ENCODE measurements around the gene KLHL29. TPM values are rescaled to one million over a fixed set of nuclear protein-coding genes. Genes with fewer than 3 reads are reported as not detected.

Gene KLHL29
- total RNA-seq, 2 experiments from 2014 or later = 0.23 to 0.66 TPM

DNA sequence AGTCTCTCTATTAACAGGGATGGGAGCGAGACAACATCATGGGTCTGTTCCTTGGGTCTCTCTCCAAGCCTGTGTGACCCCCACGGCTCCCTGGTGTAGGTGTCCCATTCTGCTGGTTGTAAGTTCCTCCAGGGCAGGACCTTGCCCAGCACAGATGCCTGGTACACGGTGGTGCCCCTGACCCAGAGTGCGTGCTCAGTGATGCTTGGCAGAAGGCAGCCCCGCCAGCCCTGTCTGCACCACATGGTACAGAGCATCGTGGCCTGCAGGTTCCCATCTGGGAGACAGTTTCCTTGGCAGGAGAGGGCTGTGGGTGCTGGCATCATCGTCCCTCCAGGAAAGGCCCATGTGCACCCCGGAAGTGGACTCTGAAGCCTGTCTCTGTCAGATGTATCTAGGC lies 249.0 kb downstream of the KLHL29 start:
- CTCF ChIA-PET (ENCODE audit: unreplicated experiment) = no interaction called here
- no peak overlapping the region for H3K4me3 ChIP-seq (ENCODE audit: low read depth, low read length, poor library complexity, severe bottlenecking)
- no peaks in the 10 kb centered on the region for H3K36me3 ChIP-seq (ENCODE audit: insufficient read depth, low read length)
- intact Hi-C loops (cut with micrococcal nuclease; ENCODE audit: unreplicated experiment) = no loop called here
- no peaks in the 10 kb centered on the region for H3K9me3 ChIP-seq (ENCODE audit: low read length)
- no peak overlapping the region for H3K4me2 ChIP-seq (ENCODE audit: low read length)
- no peaks in the 10 kb centered on the region for H4K20me1 ChIP-seq (ENCODE audit: insufficient read depth, low read length)
- POLR2A ChIA-PET = interaction anchor here (0.6 kb wide), 1 partner anchor 427 kb away, joined by 3 read pairs; no protein-coding TSS in a partner anchor
- H3K79me2 ChIP-seq (ENCODE audit: insufficient read depth, low read depth, low read length) = no peaks in the 10 kb centered on the region
- no peak overlapping the region for H3K27ac ChIP-seq (ENCODE audit: low read depth, low read length, poor library complexity, severe bottlenecking)
- TF ChIP-seq EZH2phosphoT487 (IDR thresholded peaks at IDR 0.05; ENCODE audit: borderline replicate concordance, low read depth, low read length) = no peak
- TF ChIP-seq, protein P1, sequence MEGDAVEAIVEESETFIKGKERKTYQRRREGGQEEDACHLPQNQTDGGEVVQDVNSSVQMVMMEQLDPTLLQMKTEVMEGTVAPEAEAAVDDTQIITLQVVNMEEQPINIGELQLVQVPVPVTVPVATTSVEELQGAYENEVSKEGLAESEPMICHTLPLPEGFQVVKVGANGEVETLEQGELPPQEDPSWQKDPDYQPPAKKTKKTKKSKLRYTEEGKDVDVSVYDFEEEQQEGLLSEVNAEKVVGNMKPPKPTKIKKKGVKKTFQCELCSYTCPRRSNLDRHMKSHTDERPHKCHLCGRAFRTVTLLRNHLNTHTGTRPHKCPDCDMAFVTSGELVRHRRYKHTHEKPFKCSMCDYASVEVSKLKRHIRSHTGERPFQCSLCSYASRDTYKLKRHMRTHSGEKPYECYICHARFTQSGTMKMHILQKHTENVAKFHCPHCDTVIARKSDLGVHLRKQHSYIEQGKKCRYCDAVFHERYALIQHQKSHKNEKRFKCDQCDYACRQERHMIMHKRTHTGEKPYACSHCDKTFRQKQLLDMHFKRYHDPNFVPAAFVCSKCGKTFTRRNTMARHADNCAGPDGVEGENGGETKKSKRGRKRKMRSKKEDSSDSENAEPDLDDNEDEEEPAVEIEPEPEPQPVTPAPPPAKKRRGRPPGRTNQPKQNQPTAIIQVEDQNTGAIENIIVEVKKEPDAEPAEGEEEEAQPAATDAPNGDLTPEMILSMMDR (conservative IDR thresholded peaks at IDR 0.05; ENCODE audit: low read length) = no peak
- H2AFZ ChIP-seq (ENCODE audit: low read length) = no peak overlapping the region
- DNase-seq (ENCODE audit: low spot score) = no peak
- H3K4me1 ChIP-seq (ENCODE audit: insufficient read depth, low read length, poor library complexity, severe bottlenecking) = no peaks in the 10 kb centered on the region
- H3K9me2 ChIP-seq (ENCODE audit: insufficient read depth, low read length) = no peaks in the 10 kb centered on the region
- BruUV-seq (replicated peaks) = no TSS peak

GRCh38 chr2:23635442-23636340 lies 250.7 kb downstream of the KLHL29 start:
- Histone ChIP-seq H4K20me1 (ENCODE audit: insufficient read depth, low read length) (no peaks in the 10 kb centered on the region), H2AFZ (ENCODE audit: low read length) (no peak overlapping the region), H3K9me3 (ENCODE audit: low read length) (no peaks in the 10 kb centered on the region), H3K36me3 (ENCODE audit: insufficient read depth, low read length) (no peaks in the 10 kb centered on the region), H3K4me2 (ENCODE audit: low read length) (no peak overlapping the region), H3K79me2 (ENCODE audit: insufficient read depth, low read depth, low read length) (no peaks in the 10 kb centered on the region), H3K4me1 (ENCODE audit: insufficient read depth, low read length, poor library complexity, severe bottlenecking) (no peaks in the 10 kb centered on the region), H3K27ac (ENCODE audit: low read depth, low read length, poor library complexity, severe bottlenecking) (no peak overlapping the region), H3K4me3 (ENCODE audit: low read depth, low read length, poor library complexity, severe bottlenecking) (no peak overlapping the region), H3K9me2 (ENCODE audit: insufficient read depth, low read length) (no peaks in the 10 kb centered on the region)
- ChIA-PET CTCF (ENCODE audit: unreplicated experiment) (interaction anchor here (1.7 kb wide), 1 partner anchor 12 kb away, joined by 4 read pairs; no protein-coding TSS in a partner anchor), POLR2A (no interaction called here)
- BruUV-seq (replicated peaks) = no TSS peak
- intact Hi-C loops (cut with micrococcal nuclease; ENCODE audit: unreplicated experiment) = no loop called here
- DNase-seq (ENCODE audit: low spot score) = no peak
- TF ChIP-seq, protein P1 (conservative IDR thresholded peaks at IDR 0.05; ENCODE audit: low read length) = no peak
- TF ChIP-seq EZH2phosphoT487 (IDR thresholded peaks at IDR 0.05; ENCODE audit: borderline replicate concordance, low read depth, low read length) = no peak

GRCh38 chr2:23636426-23636825 lies 251.4 kb downstream of the KLHL29 start:
- H3K4me1 ChIP-seq (ENCODE audit: insufficient read depth, low read length, poor library complexity, severe bottlenecking) = no peaks in the 10 kb centered on the region
- CTCF ChIA-PET (ENCODE audit: unreplicated experiment) = interaction anchor here (1.7 kb wide), 1 partner anchor 13 kb away, joined by 4 read pairs; no protein-coding TSS in a partner anchor
- H3K79me2 ChIP-seq (ENCODE audit: insufficient read depth, low read depth, low read length) = no peaks in the 10 kb centered on the region
- H2AFZ ChIP-seq (ENCODE audit: low read length) = no peak overlapping the region
- no peaks in the 10 kb centered on the region for H4K20me1 ChIP-seq (ENCODE audit: insufficient read depth, low read length)
- H3K27ac ChIP-seq (ENCODE audit: low read depth, low read length, poor library complexity, severe bottlenecking) = no peak overlapping the region
- no peak overlapping the region for H3K4me3 ChIP-seq (ENCODE audit: low read depth, low read length, poor library complexity, severe bottlenecking)
- intact Hi-C loops (cut with micrococcal nuclease; ENCODE audit: unreplicated experiment) = no loop called here
- TF ChIP-seq, protein P1 (conservative IDR thresholded peaks at IDR 0.05; ENCODE audit: low read length) = peak; percentile 28; the same call in 1 of the 2 replicates
- TF ChIP-seq EZH2phosphoT487 (IDR thresholded peaks at IDR 0.05; ENCODE audit: borderline replicate concordance, low read depth, low read length) = no peak
- DNase-seq (ENCODE audit: low spot score) = no peak
- no peaks in the 10 kb centered on the region for H3K9me2 ChIP-seq (ENCODE audit: insufficient read depth, low read length)
- no TSS peak for BruUV-seq (replicated peaks)
- no peaks in the 10 kb centered on the region for H3K9me3 ChIP-seq (ENCODE audit: low read length)
- H3K36me3 ChIP-seq (ENCODE audit: insufficient read depth, low read length) = no peaks in the 10 kb centered on the region
- H3K4me2 ChIP-seq (ENCODE audit: low read length) = no peak overlapping the region
- POLR2A ChIA-PET = no interaction called here

Measured in OCI-LY7 (cell line).